GM21737 (cell line): ENCODE data around the gene ZFR2.
"Not testable (repeated sequence)": the region's sequence is repeated elsewhere in the genome, so short reads cannot be mapped to it uniquely, and the experiment has no call there.

Experiments
- ATAC-seq: cut with Tn5 transposase; IDR thresholded peaks from one replicate; pipeline ENCODE4 v1.9.1; 2021; ENCODE audit warnings: mild to moderate bottlenecking, moderate library complexity; ENCODE audit not compliant: unreplicated experiment

ZFR2 gene

DNA sequence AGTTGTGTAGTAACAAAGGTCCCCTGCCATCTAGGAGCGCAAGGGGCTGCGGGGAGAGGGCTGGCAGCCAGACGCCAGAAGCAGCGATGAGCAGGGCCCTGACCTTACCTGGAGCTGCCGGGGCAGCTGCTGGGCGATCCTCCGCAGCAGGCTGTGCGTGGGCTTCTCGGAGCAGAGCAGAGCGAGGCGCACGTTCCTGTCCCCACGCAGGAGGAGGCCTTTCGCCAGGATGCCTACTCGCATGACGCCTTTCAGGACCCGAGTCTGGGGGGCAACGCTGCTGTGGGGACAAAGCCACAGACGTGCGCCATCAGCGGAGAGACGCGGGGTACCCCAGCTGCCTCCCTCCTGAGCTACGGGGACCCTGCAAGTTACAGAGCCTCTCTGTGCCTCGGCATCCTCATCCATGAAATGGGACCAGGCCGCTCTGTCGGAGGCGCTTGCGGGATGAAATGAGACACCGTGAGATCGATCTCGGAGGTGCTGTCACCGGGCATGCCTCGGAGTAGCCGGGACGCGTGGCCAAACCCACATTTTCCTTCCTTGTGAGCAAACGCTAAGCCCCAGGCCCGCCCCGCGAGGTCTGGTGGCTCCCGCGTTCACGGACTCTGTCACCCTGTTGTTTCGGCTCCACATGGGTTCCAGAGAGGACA, 52.1 kb downstream of the ZFR2 start:
- no peak for ATAC-seq

DNA sequence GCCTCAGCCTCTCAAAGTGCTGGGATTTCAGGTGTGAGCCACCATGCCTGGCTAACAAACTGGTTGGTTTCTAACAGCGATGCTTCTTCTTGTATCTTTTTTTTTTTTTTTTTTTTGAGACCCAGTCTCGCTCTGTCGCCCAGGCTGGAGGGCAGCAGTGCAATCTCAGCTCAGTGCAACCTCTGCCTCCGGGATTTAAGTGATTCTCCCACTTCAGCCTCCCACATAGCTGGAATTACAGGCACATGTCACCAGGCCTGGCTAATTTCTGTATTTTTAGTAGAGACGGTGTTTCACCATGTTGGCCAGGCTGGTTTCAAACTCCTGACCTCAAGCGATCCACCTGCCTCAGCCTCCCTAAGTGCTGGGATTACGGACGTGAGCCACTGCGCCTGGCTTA, 52.7 kb downstream of the ZFR2 start:
- ATAC-seq, result not testable (repeated sequence)

DNA sequence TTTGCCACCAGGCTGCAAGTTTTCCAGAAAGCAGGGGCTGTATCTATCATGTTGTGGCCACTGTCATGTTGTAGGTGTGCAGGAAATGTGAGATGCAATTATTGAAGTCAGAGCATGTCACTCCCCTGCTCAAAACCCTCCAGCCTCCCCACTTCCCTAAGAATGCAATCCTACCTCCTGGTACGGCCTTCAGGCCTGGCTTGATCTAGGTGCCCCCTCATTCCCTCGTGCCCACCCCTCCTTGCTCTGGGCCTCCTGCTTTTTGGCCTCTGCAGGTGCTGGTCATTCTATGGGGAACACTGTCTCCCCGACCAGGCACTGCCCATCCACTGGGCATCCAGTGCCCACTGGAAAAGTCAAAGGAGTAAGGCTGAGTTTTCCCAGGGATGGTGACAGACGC, 54.2 kb downstream of the ZFR2 start:
- ATAC-seq, result no peak

DNA sequence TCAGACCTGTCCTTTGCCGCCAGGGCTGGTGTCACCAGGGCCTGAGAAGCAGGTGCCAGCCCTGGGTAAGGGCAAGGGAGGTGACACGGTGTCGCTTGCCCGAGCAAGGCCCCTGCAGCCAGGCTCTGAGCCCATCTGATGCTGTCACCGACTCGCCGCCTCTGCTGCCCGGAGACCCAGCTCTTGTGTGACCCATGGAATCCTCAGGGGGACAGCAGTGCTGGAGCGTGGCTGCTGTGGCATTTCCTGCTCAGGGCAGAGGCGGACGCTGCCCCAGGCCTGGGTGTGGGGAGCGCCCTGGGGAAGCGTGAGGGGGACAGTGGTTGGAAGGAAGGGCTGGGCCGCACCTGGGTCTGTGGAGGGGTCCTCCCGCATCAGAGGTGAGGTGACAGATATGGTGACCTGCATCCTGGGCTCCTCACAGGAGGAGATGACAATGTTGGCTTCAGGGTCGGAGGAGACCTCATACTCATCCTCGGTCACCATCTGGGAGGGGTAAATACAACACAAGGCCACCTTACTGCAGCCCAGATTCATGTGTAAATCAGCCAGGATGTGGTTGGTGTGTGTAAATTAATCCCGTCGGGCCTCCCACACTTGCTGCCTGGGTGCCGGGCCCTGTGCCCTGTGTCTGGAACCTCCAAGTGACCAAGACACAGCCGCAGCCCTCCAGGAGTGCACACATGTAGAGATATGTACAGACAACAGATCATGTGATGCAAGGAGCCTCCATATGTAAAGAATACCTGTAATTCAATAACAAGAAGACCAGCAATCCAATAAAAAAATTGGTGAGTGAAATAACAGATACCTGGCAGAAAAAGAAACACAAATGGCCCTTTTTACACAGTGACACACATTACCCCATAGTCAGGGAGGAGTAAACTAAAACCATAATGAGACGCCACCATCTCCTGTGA, 55.1 kb downstream of the ZFR2 start:
- ATAC-seq, result no peak

DNA sequence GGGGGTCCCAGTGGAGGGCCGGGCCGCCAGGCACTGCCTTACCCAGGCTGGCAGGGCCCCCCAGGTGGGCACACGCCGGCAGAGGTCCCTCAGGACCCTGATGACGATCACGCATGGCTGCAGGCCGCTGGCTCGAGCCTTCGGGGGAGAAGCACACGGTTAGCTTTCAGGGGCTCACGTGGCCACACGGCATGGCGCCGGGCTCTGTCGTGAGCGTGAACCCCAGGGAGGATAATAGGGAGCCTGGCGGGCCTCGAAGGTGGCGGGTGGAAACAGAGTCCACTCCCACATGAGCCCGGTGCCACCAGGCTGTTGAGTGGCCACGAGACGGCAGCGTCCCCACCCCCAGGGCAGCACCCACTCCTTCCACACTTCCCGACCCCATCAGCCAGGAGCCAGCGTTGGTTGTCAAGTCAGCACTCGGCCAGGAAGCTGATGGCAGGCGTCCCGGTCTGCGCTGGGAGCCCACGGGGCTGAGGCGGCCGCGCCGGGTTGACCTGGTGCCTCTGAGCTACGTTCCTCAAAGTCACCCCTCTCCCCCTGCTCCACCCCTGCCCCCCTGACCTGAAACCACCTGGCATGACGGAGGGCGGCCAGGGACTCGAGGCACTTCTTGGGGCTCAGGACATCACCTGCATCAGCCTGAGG, 58.0 kb downstream of the ZFR2 start:
- ATAC-seq, result no peak

DNA sequence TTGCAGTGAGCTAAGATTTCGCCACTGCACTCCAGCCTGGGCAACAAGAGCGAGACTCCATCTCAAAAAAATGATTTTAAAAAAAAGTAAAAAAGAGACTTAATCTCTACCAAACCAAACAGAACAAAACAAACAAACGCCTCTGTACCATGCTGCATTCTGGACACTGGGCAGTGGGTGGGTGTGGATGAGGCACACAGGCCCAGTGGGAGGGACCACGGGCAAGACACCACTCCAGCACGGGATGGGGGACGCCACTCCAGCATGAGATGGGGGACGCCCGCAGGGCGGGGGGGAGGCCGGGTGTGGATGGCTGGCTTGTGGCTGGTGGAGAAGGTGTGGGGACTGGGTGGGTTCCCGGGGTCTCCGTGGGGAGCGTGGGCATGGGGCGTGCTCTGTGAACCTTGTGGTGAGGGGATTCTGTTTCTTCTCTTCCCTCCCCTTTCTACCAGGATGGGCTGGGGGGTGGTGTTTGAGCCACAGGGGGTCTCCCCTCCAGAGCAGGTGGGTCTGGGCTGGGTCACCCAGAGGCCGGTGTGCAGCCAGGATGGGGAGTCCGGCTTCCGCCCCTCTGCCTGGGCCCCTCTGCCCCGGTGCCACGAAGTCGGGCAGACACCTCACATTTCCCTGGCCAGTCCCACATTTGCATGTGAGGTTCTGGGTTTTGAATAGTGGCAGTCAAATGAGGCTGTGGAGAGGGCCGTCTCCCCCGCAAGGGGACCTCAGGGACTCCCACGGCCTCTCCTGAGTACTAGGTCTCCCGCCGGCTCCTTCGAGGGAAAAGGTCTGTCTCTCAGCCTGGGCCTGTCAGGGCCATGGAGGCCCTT, 58.7 kb downstream of the ZFR2 start:
- ATAC-seq, result no peak

DNA sequence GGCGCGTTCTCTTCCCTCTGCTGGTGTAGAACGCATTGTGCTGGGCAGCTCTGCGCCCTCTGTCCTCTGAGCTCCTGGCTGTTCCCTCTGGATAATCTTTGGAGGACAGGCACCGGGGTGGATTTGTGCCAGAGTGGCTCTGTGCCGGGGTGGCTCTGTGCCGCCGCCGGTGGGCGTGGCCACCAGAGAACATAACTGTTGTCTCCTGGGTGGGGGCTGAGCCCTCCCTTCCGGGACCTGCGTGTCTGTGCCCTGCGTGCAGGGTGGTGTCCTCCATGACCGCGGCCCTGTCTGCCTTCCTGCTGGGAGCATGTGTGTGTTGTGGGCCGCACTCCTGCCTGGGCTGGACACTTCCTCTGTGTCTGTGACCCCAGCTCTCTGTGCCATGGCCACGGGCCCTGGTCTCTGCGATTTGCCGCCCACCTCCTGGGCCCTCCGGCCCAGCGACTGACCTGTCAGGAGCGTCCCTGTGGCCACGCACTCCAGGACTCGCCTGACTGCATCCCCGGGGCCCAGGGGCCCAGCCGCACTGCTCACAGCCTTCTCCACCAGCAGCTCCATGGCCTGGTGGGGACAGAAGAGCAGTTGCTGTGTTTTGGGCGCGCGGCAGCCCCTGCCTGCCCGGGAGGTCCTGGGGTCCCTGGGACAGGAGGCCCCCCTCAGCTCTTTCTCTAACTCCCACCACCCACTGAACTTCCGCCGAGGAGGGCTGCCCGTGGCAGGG, 60.3 kb downstream of the ZFR2 start:
- no peak for ATAC-seq

DNA sequence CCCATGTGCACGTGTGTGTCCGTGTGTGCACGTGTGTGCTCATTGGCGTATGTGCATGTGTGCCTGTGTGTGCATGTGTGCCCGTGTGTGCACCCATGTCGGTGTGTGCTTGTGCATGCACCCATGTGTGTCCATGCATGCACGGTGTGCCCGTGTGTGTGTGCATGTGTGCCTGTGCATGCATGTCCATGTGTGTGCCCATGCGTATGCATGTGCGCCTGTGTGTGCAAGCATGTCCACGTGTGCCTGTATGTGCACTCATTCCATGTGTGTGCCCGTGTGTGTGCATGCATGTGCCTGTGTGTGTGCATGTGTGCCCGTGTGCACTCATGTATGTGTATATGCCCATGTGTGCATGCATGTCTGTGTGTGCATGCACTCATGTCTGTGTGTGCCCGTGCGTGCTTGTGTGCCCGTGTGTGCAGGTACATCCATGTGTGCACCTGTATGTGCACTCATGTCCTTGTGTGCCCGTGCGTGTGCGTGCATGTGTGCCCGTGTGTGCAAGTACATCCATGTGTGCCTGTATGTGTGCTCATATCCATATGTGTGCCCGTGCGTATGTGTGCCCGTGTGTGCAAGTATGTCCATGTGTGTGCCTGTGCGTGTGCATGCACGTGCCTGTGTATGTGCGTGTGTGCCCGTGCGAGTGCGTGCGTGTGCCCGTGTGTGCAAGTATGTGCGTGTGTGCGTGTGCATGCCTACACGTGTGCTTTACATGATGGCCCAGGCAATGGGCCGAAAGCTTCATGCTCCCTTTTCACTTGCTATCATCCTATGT, 61.1 kb downstream of the ZFR2 start:
- no peak for ATAC-seq

DNA sequence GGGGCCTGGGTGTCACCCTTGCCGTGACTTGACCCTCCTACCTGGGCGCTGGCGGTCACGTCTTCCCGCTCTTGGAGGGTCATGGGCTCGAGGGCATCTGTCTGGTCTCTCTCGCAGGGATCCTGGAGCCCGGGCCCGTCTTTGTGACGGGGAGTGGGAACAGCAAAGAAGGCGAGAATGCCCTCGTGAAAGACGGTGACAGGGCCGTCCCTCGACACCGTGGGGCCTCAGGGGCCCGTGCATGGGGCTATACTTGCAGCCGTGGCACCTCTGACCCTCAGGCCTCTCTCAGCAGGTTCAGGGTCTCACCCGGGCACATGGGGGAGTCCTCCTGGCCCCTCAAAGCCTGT, 61.7 kb downstream of the ZFR2 start:
- ATAC-seq, result no peak

DNA sequence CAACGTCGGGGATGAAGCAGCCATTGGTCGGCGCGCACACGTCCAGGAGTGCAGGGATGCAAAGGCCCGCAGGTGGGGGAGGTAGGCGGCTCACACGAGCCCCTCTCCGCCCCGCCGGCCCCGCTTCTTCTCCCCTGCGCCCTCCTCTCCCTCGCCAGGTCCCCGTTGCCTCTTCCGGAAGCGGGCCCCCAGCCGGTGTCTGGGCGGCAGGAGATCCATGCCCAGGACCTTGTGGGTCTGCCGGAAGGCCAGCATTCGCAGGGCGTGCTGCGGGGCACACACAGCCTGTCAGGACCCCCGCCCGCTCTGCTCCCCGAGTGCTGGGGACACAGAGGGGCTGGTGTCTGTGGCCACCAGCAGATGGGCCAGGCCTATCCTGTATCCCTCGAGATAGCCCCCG, 63.0 kb downstream of the ZFR2 start:
- no peak for ATAC-seq

DNA sequence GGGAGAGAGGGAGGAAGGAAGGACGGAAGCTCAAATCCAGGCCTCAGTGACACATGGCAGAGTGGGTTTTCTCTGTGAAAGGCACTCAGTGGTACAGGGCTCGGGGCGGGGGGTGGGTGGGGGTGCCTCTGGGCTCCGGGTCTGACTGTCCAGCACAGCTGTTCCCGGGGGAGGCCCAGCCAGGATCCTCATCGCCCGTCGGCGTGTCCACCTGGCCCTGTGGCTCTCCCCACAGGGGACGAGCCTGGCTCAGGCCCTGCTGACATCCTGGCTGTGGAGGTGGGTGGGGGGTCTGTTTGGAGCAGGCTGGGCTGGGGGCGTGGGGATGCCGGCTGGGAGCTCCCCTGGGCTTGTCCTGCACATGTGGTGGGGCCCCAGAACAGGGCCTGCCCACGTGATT, 64.4 kb downstream of the ZFR2 start:
- ATAC-seq, result no peak

DNA sequence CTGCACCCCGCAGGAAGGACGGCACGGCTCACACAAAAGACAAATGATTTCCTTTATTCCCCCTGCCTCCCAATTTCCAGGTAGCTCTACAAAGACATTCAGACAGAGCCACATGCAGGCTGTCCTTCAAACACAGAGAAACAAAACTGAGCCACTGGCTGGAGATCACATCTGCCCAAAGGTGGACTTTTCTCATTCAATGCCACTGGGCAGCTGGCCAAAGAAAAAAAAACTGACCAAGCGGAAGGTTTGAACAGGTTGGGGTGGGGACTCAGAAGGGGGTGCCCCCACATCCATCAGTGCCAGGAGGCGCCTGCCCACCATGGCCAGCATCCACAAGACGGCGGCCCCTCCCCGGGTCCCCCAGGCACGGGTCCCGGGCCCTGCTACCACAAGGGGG, 64.9 kb downstream of the ZFR2 start:
- ATAC-seq, result no peak

DNA sequence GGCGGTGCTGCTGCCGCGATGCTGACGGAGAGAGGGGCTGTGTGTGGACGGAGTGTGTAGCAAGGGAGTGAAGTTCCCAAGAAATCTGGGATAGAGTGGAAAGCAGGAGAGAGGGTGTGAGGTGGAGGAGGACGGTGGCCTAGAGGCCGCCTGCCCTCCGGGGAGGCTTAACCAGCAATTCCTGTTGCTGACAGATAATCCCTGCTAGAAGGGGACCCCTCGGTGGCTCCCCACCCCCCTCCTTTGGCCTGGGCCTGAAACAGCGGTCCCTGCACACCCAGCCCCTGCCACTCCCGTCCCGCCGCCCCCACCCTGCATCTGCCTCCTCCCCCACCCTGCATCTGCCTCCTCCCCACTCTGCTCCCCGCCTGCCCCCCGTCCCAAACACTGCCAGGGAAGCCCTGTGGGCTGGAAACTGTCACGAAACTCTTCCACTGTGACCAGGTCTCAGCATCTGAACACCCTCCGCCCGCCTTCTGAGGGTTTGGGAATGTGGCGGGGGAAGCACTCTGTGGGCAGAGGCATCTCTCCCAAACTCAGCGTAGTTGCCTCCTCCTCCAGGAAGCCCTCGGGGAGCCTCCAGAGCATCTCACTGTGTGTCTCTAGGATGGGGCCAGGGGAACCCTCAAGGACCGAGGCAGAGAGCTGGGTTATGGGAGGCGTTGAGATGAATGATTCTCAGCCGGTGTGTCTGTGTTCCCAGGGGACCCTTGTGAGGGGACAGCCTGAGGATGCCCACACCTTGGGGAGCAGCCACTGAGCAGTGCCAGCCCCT, 65.5 kb downstream of the ZFR2 start:
- no peak for ATAC-seq

DNA sequence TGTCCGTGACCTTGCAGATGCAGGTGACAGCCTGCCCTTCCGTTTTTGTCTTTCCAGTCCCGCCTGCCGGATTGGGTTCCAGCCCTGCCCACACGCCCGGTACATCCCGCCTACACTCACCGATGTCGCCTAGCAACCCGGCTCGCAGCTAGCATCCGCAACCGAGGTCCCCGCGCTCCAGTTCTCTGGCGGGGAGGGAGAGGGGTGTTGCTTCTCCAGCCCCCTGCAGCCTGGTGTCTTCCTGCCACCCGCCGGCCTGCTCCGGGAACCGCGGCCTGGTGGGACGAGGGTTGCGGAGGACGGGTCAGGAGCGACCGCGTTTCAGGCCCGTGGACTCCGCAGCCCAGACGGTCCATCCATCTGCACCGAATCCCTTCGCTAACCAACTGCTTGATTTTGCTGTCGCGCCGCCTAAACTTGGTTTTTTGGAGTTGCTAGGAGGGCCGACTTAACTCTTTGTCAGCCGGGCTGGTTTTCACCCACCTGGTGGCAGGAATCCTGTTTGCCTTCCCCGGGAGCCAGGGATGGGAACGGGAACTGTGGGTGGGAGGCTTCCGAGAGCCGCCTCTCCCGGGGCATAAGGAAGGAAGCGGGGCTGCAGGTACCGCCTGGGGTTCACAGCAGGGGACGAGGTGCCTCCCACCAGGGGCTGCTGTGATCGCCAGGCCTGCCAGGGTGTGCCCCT, 67.3 kb downstream of the ZFR2 start:
- ATAC-seq, result no peak

DNA sequence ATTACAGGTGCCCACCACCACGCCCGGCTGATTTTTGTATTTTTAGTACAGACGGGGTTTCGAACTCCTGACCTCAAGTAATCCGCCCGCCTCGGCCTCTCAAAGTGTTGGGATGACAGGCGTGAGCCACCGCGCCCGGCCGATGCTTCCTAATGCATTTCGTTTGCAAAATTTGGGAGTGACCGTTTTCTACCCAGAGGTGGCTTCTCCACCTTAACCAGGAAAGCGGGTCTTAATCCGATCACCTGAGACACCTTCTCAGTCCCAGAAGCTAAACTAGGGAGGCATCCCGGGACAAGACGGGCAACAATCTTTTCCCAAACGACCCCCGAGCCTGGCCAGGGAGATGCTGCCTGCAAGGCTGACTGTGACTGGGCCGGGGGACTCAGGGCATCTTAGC, 67.8 kb downstream of the ZFR2 start:
- ATAC-seq, result no peak

DNA sequence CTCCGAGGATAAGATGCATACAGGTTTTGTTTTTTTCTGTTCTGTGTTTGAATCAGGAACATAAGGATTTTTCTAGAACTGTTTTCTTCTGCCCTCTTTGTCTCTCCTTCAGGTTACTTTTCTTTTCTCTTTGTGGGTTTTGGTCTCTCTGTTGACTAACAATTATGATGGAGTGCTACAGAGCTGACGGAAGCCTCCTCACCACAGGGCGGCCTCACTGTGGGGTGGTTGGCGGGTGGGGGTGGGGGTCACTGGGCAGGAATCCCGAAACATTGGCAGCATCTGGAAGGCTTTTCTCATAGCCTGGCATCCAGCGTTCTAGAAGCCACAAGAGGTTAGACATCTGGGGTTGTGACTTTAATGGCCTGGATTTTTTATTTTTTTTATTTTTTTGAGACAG, 70.7 kb downstream of the ZFR2 start:
- ATAC-seq, result no peak

DNA sequence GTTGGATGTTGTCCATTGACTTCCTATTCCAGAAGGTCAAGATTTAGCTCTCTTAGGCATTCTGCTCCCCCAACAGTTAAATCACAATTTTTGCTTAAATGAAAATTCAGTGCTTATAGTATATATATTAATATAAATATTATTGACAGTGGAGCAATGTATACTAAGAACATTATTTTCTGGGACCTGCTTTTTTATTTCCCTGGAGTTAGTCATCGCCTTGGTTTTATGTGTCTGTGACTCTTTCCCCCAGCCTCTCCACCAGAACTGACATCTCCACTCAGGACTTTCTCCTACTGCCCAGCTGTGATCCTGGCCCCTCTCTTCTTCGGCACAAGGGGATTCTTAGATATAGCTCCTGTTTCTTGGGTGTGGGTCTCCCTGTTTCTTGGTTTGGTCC, 72.5 kb downstream of the ZFR2 start:
- ATAC-seq, result no peak

DNA sequence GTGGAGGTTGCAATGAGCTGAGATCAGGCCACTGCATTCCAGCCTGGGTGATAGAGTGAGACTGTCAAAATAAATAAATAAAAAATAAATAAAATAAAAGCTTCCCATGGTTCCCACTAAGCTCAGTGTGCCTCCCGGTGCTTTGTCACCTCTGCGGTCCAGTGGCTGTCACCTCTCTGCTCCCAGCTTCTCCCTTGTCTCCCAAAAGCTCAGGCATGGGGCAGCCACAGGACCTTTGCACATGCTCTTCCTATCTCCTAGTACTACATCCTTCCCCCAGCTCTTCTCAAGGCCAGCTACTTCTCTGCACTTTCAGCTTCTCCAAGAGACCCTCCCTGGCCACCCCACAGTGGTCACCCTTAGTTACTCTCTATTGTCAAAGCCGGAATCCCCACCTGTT, 75.0 kb downstream of the ZFR2 start:
- no peak for ATAC-seq
